Activated CD8-positive, alpha-beta memory T cell treated with anti-CD3 and anti-CD28 coated beads, Interleukin-2, amount 50 U/mL, for 4 hours (primary cell): Measurements from ENCODE around the gene IKZF1.

ENCODE experiments used
- DNase-seq: peaks from one replicate; pipeline ENCODE4 v3.0.0-alpha.2; 2020

The IKZF1 gene

DNA sequence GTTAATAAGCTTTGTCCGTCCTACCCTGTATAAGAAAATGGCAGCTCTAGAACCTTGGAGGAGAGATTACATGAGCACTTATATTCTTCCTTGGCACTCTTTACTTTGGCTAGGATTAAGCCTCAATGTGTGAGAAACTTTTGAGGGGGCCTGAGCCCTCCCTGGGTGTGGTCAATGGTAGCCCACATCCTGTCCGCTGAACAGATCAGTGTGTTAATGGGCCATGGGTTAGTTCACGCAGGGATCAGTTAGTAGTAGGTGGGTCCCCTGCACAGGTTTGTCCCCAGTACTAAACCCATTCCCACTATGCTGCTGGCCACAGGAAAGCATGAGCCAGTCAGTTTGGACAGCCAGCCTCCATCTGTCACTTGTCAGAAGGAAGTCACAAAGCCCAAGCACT, 20.2 kb upstream of the IKZF1 start:
- no peak for DNase-seq

DNA sequence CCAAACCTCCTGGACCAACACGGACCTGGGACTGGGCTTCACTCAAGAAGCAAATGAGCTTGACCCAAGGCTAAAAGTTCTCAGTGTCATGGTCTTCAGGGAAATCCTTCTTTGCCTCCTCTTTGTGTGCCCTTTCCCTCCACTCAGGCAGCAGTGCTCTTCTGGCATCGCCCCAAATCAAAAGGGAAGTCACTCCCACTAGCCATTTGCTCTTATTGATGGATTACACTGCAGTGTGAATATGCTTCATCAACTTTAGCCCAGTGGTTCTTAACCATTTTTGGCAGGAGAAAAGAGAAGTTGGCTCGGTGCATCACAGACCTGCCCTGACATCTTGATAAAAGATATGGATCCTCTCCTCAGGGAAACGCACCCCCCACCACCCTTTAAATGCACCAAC, 19.2 kb upstream of the IKZF1 start:
- DNase-seq: no peak

DNA sequence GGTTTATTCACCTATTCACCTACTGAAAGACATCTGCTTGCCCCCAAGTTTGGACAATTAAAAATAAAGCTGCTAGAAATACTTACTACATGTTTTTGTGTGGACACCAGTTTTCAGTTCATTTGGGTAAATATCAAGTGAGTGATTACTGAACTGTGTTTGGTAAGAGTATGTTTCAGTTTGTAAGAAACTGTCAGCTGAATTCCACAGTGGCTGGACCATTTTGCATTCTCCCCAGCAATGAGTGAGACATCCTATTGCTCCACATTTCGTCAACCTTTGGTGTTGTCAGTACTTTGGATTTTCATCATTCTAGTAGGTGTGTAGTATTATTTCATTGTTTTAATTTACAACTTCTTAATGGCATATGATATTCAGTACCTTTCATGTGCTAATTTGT, 17.4 kb upstream of the IKZF1 start:
- no peak for DNase-seq

DNA sequence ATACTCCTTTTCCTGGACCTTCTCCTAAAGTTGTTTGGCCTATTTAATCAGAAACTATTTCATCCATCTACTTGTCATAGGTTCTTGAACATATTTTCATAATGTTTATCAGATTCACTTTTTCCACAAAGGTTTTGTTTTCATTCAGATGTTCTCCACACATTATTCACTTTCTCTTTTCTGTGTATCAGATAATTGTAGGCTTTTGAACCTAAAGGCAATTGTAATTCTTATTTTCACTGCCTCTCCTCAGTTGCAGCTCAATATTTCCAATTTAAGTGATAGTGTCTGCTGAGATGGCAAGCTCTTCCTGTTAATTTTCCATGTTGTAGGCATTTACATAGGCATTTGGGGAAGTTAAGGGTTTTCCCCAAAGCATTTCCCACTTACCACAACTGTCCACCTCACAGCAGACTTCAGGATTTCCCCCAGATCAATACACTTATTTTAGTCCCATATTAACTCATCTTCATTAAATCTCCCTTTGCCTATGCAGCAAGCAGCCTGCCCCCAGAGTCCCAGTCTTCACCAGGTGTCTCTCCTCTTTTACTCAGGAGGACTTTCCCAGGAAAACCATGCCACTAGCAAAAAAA, 12.3 kb upstream of the IKZF1 start:
- no peak for DNase-seq

DNA sequence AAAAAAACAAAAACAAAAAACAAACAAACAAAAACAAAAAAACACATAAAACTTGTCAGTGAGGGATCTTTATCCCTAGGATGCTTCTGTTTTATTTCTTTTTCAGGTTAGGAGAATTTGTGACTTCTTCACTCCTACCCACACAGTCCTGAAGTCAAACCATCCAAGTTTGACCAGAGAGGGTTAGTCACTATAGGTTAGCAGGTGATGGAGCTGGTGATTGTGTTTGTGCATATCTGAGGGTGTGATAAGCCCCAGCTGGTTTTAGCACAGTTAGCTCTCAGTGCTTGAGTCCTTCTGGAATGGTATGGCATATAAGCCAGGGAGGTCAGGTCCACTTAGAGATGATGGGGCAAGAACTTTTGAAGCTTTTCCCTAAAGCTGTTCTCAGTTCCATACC, 11.8 kb upstream of the IKZF1 start:
- no peak for DNase-seq

DNA sequence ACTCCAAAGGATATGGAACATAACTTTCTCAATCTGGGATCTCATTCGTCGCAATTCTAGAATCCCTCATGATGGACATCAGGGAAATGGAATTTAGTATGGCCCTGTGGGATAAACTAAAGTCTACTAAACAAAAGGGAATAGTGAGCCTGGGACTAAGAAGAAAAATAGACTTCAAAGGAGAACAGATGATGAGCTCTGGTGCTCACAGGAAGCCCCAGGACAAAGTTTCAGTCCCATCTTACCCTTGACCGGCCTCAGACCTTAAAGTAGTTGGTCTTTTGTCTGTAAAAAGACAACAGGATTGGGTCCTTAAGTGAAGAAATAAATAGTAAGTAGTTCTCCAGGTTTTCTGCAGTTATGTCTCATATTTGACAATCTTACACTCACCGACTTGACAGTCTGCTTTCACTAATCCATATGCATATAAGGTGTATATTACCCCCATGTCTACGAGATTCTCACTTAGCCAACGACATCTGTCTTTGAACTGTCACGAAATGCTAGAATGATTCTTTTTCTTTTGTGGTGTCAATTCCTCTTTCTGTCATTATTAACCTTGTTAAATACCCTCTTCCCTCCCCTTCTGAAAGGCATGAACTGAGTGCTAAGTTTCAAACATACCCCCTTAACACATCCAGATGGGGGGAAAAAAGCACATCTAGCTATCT, 10.9 kb upstream of the IKZF1 start:
- DNase-seq: no peak

DNA sequence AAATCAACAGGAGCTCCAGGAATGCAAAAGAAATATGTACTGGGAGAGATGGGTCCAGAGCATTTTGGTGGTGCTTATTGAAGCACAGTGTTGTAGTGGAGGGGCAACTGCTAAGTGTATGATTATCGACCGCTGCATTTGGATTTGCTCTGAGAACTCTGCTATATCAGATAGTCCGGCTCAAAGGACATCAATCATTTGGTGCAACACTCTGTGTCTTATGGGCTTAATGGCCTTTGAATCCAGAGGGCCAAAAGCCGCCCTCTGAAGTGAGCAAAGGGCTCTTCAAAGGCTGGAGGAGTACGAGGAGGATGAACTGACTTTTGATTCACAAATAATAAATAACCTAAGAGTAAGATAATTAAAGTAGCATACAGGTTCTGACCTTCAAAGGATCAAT, 9.4 kb upstream of the IKZF1 start:
- no peak for DNase-seq

DNA sequence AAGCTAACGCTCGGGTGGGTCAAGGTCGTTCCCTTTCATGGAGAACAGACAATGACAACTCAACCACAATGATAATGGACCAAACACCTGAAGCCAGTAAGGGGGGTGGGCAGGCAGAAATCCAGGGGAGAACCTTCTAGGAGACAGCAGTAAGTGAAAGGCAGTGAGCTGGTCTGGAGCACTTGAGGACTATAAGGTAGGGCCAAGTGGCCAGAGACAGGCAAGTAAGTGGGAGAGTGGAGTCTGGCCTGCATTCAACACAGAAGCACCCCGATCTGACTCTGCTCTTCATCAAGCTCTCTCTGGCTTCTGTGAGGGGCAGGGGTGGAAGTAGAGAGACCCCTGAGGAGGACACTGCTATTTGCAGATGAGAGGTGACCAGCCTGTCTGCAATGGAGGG, 7.7 kb upstream of the IKZF1 start:
- DNase-seq: no peak

- DNase-seq: no peak
Measured at GRCh38 chr7:50298811-50299562, 5.5 kb upstream of the IKZF1 start.

- no peak for DNase-seq
Measured at GRCh38 chr7:50300336-50300735, 4.2 kb upstream of the IKZF1 start.

GRCh38 chr7:50302486-50303334, 1.8 kb upstream of the IKZF1 start:
- DNase-seq: no peak

DNA sequence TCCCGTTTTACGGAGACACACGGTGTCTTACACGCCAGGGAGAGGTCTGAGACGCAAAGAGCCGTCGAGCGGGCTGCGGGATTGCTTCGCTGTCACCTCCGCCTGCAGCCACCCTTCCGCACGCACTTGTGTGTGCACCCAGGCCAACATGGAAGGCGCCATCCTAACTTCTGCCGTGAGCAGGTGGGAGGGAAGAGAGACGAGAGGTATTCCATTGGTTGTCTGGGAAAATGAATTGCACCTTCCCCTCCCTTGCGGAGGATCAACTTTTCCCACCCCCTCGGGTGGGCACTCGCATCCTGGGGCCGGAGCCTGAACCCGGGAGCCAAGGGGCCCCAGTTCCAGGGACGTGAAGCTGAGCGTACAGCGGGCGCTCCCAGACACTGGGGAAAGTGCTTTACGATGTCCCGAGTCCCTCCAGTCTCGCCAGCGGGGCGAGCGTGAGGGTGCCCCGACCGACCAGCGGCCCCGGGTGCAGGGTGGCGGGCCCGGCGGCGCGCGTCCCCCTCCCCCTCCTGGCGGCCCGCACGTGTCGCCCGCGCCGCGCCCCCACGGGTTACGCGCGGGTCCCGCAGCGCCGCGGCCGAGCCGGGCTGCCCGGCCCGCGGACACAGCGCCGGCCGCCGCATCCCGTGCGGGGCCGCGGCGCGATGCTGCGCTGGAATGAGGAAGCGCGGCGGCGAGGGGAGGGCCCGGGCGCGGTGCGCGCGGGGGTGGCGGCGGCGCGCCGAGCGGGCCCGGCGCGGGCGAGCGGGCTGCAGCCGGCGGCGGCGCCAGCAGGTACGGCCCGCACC, 984 bp upstream of the IKZF1 start:
- peak; percentile 43 for DNase-seq

- peak; percentile 65 for DNase-seq
Measured at GRCh38 chr7:50304911-50305582, 531 bp downstream of the IKZF1 start.

DNA sequence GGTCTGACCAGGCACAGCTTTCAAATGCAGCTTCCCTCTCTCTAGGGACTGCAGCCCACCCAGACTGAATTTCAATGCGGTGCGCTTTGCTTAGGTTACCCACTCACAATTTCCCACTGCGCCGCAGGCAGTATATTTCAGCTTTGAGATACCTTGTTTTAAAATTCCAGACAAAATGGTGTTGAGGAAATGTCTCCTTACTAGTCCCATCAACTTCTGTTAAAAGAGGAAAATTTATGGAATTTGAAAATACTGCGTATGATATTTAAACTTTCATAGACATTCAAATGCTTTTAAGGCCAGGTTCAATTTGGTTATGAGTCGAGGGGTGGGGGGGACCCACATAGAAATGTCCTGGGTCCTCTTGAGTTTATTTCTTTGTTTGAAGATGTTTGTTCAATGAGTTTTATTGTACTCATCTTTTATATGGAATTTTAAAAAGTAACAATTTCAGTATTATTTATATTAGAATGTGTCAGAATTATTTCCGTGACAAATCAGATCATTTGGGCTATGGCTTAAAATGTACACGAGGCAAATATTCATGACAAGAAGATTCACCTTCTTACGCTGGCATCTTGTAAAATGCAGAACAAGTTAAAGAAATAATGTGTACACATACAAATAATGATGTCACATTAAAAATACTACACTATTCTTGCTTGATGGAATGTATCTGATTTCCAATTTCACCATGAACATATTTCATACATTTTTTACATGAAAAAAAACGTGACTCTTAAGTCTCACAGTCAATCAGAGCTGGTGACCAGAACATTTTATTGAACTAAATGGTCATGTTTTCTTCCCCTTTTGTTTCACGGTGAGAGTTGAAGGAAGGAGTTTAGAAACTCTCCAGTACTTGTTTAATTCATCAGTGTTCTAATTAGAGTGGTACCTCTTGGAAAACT, 1.3 kb downstream of the IKZF1 start:
- no peak for DNase-seq

DNA sequence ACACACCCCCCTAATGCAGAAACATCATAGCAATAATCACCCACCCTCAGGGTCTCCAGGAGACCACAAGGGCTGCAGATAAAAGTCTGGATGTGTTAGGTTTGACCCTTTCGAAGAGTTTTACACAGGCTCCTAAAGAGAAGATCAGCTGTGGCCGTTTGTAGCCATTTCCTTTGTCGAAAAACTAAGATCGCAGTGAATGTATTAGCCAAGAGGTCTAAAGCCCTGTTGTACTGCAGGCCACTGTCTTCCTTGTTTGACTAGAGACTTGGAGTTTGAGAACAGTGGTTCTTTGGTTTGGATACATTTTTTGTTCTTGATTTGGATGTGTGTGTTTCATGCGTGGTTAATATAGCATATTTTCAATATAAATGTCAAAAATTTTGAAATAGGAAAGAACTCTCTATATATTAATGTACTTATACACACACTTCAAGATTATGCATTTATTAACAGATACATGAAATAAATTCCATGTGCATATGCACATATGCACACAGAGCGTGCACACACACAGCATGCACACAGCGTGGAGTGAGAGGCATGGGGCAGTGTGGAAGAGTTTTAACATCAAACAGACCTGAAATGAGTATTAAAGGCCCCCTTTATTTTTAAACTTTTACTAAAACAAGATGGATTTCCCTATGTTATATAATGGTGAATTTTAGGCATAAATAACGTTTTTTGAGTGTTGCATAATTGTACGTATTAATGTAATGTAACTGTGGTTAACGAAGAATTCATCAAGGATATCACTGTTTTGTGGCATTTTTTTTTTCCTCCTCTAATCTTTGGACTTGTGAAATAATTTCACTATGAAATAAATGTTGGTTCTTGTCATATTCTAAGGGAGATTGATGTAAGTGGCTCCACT, 2.2 kb downstream of the IKZF1 start:
- no peak for DNase-seq

- peak; percentile 70 for DNase-seq
Measured at GRCh38 chr7:50307368-50308032, 3.0 kb downstream of the IKZF1 start.

- DNase-seq: no peak
Measured at GRCh38 chr7:50308203-50308531, 3.7 kb downstream of the IKZF1 start.

GRCh38 chr7:50308532-50309385, 4.2 kb downstream of the IKZF1 start:
- no peak for DNase-seq
